Hepatocyte (in vitro differentiated cells): ENCODE data around the gene TMEM273. TPM values are rescaled to one million over a fixed set of nuclear protein-coding genes. Genes with fewer than 3 reads are reported as not detected.

ENCODE experiments used
- DNase-seq: peaks from one replicate; pipeline ENCODE4 v3.0.0-alpha.2; 2016; ENCODE audit warnings: low spot score
- H2AFZ ChIP-seq: fragments of 200-600 bp; sonication (generic); 2 replicates; pipeline ENCODE4 v1.6.0; 2016; ENCODE audit warnings: antibody characterized with exemption, mild to moderate bottlenecking
- H3K27ac ChIP-seq: fragments of 200-600 bp; sonication (generic); 2 replicates; pipeline ENCODE4 v1.5.1; 2016; ENCODE audit warnings: mild to moderate bottlenecking
- H3K27me3 ChIP-seq: fragments of 200-600 bp; sonication (generic); 2 replicates; pipeline ENCODE4 v1.6.1; 2016
- H3K36me3 ChIP-seq: fragments of 200-600 bp; sonication (generic); replicated peaks from 2 replicates; pipeline ENCODE4 v1.5.1; 2016; ENCODE audit warnings: low read depth; ENCODE audit not compliant: insufficient read depth
- H3K4me1 ChIP-seq: fragments of 200-600 bp; sonication (generic); 2 replicates; pipeline ENCODE4 v1.5.1; 2016; ENCODE audit warnings: mild to moderate bottlenecking, moderate library complexity; ENCODE audit not compliant: insufficient read depth
- H3K4me2 ChIP-seq: fragments of 200-600 bp; sonication (generic); 2 replicates; pipeline ENCODE4 v1.6.0; 2016
- H3K4me3 ChIP-seq: fragments of 200-600 bp; sonication (generic); 2 replicates; pipeline ENCODE4 v1.5.1; 2016; ENCODE audit warnings: mild to moderate bottlenecking
- H3K79me2 ChIP-seq: fragments of 200-600 bp; sonication (generic); 2 replicates; pipeline ENCODE4 v1.6.0; 2017; ENCODE audit warnings: mild to moderate bottlenecking
- H3K9me2 ChIP-seq: fragments of 200-600 bp; sonication (generic); replicated peaks from 2 replicates; pipeline ENCODE4 v1.6.0; 2017; ENCODE audit warnings: mild to moderate bottlenecking; ENCODE audit not compliant: insufficient read depth
- H3K9me3 ChIP-seq: fragments of 200-600 bp; sonication (generic); 2 replicates; pipeline ENCODE4 v1.5.1; 2016; ENCODE audit warnings: low read depth, mild to moderate bottlenecking
- H4K20me1 ChIP-seq: fragments of 200-600 bp; sonication (generic); 2 replicates; pipeline ENCODE4 v1.6.0; 2016; ENCODE audit warnings: mild to moderate bottlenecking; ENCODE audit not compliant: insufficient read depth, poor library complexity, severe bottlenecking
- EZH2 ChIP-seq: fragments of 200-600 bp; sonication (generic); IDR thresholded peaks from 2 replicates; pipeline ENCODE4 v1.6.1; 2016; ENCODE audit warnings: antibody characterized with exemption, mild to moderate bottlenecking, borderline replicate concordance
- EZH2phosphoT487 ChIP-seq: fragments of 200-600 bp; sonication (generic); IDR thresholded peaks from one replicate; pipeline ENCODE4 v1.6.1; 2018; ENCODE audit warnings: antibody characterized with exemption, mild to moderate bottlenecking, low read depth, moderate library complexity; ENCODE audit not compliant: unreplicated experiment, severe bottlenecking
- WGBS: methylation state at CpG from one replicate; pipeline ENCODE4 v1.1.6; 2016; ENCODE audit warnings: low lambda C conversion rate; ENCODE audit errors: missing lambda C conversion rate; 5-methylcytosine and 5-hydroxymethylcytosine counted together
- polyA plus RNA-seq: library from polyadenylated mRNA; unstranded; fragments of >200 nt; fragmentation: Nextera tagmentation; extraction: Ambion mirVana; gene quantifications from 2 replicates; pipeline ENCODE4 v1.2.1, GENCODE V29; 2016
- total RNA-seq: library from RNA; depleted of rRNA; stranded (reverse); fragments of >200 nt; gene quantifications from 2 replicates; pipeline ENCODE4 v1.2.3, GENCODE V29; 2014
- TF ChIP-seq, protein P1 (sequence below): fragments of 200-600 bp; sonication (generic); IDR thresholded peaks from 2 replicates; pipeline ENCODE4 v1.5.1; 2016; ENCODE audit warnings: antibody characterized with exemption, mild to moderate bottlenecking; ENCODE audit not compliant: poor library complexity

TMEM273 gene
- total and polyA plus RNA-seq, 2 experiments from 2014 or later, result 0.27 TPM; not detected in 1

DNA sequence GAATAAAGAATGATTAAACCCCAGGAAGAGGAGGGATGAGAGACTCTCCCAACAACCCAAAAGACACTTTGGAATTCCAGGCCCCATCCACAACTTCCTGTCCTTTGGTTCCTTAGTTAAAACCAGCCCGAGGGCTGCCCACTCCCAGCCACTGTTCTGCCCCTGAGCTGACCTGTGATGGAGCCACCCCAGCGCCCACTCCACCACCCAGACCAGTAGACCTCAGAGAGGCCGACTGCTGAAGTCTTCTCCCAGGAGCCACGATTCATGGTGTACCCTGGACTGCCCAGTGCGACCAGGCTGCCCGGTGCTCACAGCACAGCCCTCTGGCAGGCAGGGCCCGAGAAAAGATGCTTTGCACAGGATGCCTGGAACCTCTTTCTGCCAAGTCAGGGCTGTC is 79.5 kb downstream of the TMEM273 start:
- Histone ChIP-seq H3K27me3 (peaks cover 6% of the 10 kb centered on the region), H3K4me2 (no peak overlapping the region), H3K4me3 (no peak overlapping the region), H2AFZ (no peak overlapping the region), H3K9me2 (no peaks in the 10 kb centered on the region), H3K9me3 (no peaks in the 10 kb centered on the region), H4K20me1 (no peaks in the 10 kb centered on the region), H3K4me1 (no peaks in the 10 kb centered on the region), H3K36me3 (no peaks in the 10 kb centered on the region), H3K27ac (no peak overlapping the region), H3K79me2 (no peaks in the 10 kb centered on the region)
- DNase-seq, result no peak
- TF ChIP-seq EZH2 (no peak), EZH2phosphoT487 (no peak)
- TF ChIP-seq, protein P1, sequence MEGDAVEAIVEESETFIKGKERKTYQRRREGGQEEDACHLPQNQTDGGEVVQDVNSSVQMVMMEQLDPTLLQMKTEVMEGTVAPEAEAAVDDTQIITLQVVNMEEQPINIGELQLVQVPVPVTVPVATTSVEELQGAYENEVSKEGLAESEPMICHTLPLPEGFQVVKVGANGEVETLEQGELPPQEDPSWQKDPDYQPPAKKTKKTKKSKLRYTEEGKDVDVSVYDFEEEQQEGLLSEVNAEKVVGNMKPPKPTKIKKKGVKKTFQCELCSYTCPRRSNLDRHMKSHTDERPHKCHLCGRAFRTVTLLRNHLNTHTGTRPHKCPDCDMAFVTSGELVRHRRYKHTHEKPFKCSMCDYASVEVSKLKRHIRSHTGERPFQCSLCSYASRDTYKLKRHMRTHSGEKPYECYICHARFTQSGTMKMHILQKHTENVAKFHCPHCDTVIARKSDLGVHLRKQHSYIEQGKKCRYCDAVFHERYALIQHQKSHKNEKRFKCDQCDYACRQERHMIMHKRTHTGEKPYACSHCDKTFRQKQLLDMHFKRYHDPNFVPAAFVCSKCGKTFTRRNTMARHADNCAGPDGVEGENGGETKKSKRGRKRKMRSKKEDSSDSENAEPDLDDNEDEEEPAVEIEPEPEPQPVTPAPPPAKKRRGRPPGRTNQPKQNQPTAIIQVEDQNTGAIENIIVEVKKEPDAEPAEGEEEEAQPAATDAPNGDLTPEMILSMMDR, result no peak
- WGBS, result 95% methylated on average over 7 of the region's 7 CpGs

DNA sequence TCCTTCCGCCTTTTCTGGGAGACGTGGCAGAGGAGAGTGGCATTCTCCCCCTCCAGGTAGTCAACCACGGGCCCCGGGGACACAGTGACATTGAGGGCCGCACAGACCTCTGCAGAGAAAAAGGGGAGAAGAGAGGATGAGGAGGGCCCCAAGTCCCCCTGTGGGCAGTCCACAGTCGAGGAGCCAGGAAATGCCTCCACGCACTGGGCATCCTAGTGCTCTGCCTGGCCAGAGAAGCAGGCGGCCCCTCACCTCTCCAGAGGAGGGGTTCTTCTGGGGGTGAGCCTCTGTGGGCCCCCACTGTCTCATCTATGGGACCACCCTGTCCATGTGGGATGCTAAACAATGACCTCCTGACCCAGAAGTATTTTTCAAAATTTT is 80.3 kb downstream of the TMEM273 start:
- no peak overlapping the region for H2AFZ ChIP-seq
- H3K79me2 ChIP-seq, result no peaks in the 10 kb centered on the region
- DNase-seq, result no peak
- H3K9me3 ChIP-seq, result no peaks in the 10 kb centered on the region
- no peaks in the 10 kb centered on the region for H3K36me3 ChIP-seq
- no peak overlapping the region for H3K4me2 ChIP-seq
- TF ChIP-seq, protein P1, result no peak
- no peak for TF ChIP-seq EZH2phosphoT487
- no peak for TF ChIP-seq EZH2
- 95% methylated on average over 8 of the region's 8 CpGs for WGBS
- H4K20me1 ChIP-seq, result no peaks in the 10 kb centered on the region
- no peaks in the 10 kb centered on the region for H3K4me1 ChIP-seq
- H3K4me3 ChIP-seq, result no peak overlapping the region
- H3K27ac ChIP-seq, result no peak overlapping the region
- no peaks in the 10 kb centered on the region for H3K9me2 ChIP-seq
- no peaks in the 10 kb centered on the region for H3K27me3 ChIP-seq

DNA sequence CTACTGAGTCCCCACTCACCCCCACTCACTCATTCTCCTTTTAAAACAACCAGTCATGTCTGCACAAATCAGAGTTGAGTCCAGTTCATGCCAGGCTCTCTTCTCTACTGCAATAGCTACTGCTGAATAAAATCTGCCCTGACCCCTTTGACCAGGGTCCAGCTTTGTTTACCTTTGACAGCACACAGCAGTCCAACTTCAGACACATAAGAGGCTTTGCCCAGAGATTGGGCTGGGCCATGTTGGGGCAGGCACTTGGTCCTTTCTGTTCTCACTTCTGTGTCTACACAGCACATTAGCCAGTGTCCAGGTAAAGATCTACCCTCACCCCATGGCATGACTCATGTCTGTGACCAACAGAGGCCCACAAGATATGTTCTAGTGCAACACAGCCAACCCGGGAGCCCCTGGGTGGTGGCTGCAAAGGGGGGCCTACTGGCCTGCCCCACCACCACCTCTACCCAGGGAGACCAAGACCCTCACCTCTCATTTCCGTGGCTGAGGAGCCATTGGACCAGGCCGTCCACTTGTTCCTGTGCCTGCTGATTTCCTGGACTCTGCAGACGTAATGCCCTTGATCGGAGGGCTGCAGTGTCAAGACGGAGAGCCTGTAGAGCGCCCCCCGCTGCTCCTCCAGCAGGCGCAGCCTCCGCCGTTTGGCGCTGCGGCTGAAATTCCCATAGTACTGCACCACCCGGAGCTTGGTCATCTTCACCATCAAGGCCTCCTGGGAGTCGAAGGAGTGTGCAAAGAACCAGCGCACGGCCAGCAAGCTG is 80.9 kb downstream of the TMEM273 start:
- WGBS, result 96% methylated on average over 17 of the region's 17 CpGs
- Histone ChIP-seq H3K4me2 (no peak overlapping the region), H3K36me3 (no peaks in the 10 kb centered on the region), H3K79me2 (no peaks in the 10 kb centered on the region), H4K20me1 (no peaks in the 10 kb centered on the region), H3K9me3 (no peaks in the 10 kb centered on the region), H3K27ac (no peak overlapping the region), H3K9me2 (no peaks in the 10 kb centered on the region), H3K4me3 (no peak overlapping the region), H3K27me3 (no peaks in the 10 kb centered on the region), H2AFZ (no peak overlapping the region), H3K4me1 (no peaks in the 10 kb centered on the region)
- TF ChIP-seq, protein P1, result no peak
- TF ChIP-seq EZH2, result no peak
- no peak for TF ChIP-seq EZH2phosphoT487
- DNase-seq, result no peak

DNA sequence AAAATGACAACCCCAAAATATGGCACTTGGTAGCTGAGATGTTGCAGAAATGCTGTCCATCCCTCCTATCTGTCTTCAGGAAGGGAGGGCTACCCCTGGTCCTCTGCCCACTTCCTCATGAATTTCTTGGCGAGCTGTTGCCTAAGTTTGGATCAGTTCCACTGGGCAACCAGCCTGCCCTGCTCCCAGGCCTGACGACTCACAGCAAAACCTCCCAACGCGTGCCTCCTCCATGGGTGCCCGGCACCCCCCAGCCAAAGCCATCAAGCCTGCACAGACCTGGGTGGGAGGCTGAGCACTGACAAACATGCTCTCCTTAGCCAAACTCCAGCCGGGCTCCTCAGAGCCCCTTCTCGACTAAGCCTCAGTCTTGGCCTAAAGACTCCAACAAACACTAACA is 81.7 kb downstream of the TMEM273 start:
- H3K27me3 ChIP-seq, result no peaks in the 10 kb centered on the region
- 84% methylated on average over 7 of the region's 7 CpGs for WGBS
- no peaks in the 10 kb centered on the region for H3K79me2 ChIP-seq
- no peaks in the 10 kb centered on the region for H3K9me2 ChIP-seq
- H3K4me3 ChIP-seq, result no peak overlapping the region
- no peak for DNase-seq
- H4K20me1 ChIP-seq, result no peaks in the 10 kb centered on the region
- no peaks in the 10 kb centered on the region for H3K4me1 ChIP-seq
- H3K4me2 ChIP-seq, result no peak overlapping the region
- no peaks in the 10 kb centered on the region for H3K36me3 ChIP-seq
- H3K9me3 ChIP-seq, result no peaks in the 10 kb centered on the region
- H2AFZ ChIP-seq, result no peak overlapping the region
- TF ChIP-seq EZH2 (no peak), EZH2phosphoT487 (no peak)
- TF ChIP-seq, protein P1, result no peak
- no peak overlapping the region for H3K27ac ChIP-seq
